ENCODE measurements around the gene UPK3A. TPM values are rescaled to one million over a fixed set of nuclear protein-coding genes. Genes with fewer than 3 reads are reported as not detected.
A peak's percentile ranks its signal among the peaks of the same experiment; 100 is the strongest.

Gene UPK3A
- total and polyA plus RNA-seq, 2 of the 13 experiments (the other 11 are each of a cell fraction or from before 2014, with no cell fraction given) = 10.5 to 13.8 TPM

- TF ChIP-seq ZNF546 (CRISPR knock-in tag; conservative IDR thresholded peaks at IDR 0.05) (0 out of 2 replicates have a peak, but pooled peaks have one; percentile 55), GZF1 (CRISPR knock-in tag; IDR thresholded peaks at IDR 0.05) (0 out of 2 replicates have a peak, but pooled peaks have one; percentile 41), ZNF432 (CRISPR knock-in tag; IDR thresholded peaks at IDR 0.05; ENCODE audit: borderline replicate concordance) (no peak), ATF7 (IDR thresholded peaks at IDR 0.05) (no peak), ATF7 (CRISPR knock-in tag; IDR thresholded peaks at IDR 0.05) (peak; percentile 57; the same call in 1 of the 2 replicates), ZNF710 (CRISPR knock-in tag; IDR thresholded peaks at IDR 0.05; ENCODE audit: borderline replicate concordance) (peak; percentile 83; the same call in 1 of the 2 replicates), PRPF4 (IDR thresholded peaks at IDR 0.05; ENCODE audit: low read depth, low read length, poor library complexity, severe bottlenecking) (peak; percentile 14), PHF21A (CRISPR knock-in tag; IDR thresholded peaks at IDR 0.05) (peak; percentile 91), TFAP4 (IDR thresholded peaks at IDR 0.05; ENCODE audit: borderline replicate concordance, low read depth) (peak; percentile 85), ISX (CRISPR knock-in tag; conservative IDR thresholded peaks at IDR 0.05) (0 out of 2 replicates have a peak, but pooled peaks have one; percentile 37), ZNF446 (CRISPR knock-in tag; IDR thresholded peaks at IDR 0.05) (peak; percentile 40; the same call in 1 of the 2 replicates), GFI1 (CRISPR knock-in tag; IDR thresholded peaks at IDR 0.05; ENCODE audit: borderline replicate concordance) (peak; percentile 90), ARID5B (CRISPR knock-in tag; IDR thresholded peaks at IDR 0.05) (peak; percentile 71), MYNN (CRISPR knock-in tag; IDR thresholded peaks at IDR 0.05; ENCODE audit: low read depth) (no peak), REPIN1 (CRISPR knock-in tag; IDR thresholded peaks at IDR 0.05; ENCODE audit: borderline replicate concordance, low read depth) (peak; percentile 39; the same call in 1 of the 2 replicates), TBX2 (CRISPR knock-in tag; IDR thresholded peaks at IDR 0.05; ENCODE audit: borderline replicate concordance) (peak; percentile 38; the same call in 1 of the 2 replicates), ATF2 (CRISPR knock-in tag; IDR thresholded peaks at IDR 0.05) (0 out of 2 replicates have a peak, but pooled peaks have one; percentile 45), ZNF431 (CRISPR knock-in tag; IDR thresholded peaks at IDR 0.05; ENCODE audit: borderline replicate concordance, low read depth) (0 out of 2 replicates have a peak, but pooled peaks have one; percentile 17), TSC22D2 (CRISPR knock-in tag; IDR thresholded peaks at IDR 0.05; ENCODE audit: borderline replicate concordance) (no peak), MAFF (IDR thresholded peaks at IDR 0.05; ENCODE audit: low read depth, low read length) (peak; percentile 32; the same call in 1 of the 2 replicates)
Measured at GRCh38 chr22:45246060-45246985, 38.4 kb upstream of the UPK3A start (continued).
